GM08714 (cell line): ENCODE measurements around the gene TASOR2.
A peak's percentile ranks its signal among the peaks of the same experiment; 100 is the strongest.

Experiments
- H3K4me3 ChIP-seq: fragments of 200-500 bp; sonication (Bioruptor generic); 2 replicates; pipeline ENCODE4 v1.5.1; 2014; ENCODE audit warnings: mild to moderate bottlenecking, low read length, inconsistent platforms
- ZNF274 ChIP-seq: IDR thresholded peaks from 2 replicates; pipeline ENCODE4 v1.6.1; 2012; ENCODE audit warnings: mild to moderate bottlenecking, low read depth, low read length

The TASOR2 gene

DNA sequence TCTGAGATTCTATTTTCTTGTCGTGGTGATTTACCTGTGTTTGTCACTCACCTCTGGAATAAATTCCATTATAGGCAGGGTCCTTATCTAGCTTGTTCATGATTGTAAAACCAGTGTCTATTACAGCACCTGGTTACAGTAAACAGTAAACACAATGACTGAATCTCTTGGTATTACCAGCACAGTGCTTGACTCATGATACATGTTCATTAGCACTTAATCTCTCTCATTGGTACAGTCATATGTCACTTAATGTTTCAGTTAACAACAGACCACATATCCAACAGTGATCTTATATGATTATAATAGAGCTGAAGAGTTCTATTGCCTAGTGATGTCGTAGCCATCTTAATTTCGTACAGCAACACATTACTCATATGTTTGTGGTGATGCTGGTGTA lies 1.6 kb upstream of the TASOR2 start:
- no peak for TF ChIP-seq ZNF274
- no peak overlapping the region for H3K4me3 ChIP-seq

DNA sequence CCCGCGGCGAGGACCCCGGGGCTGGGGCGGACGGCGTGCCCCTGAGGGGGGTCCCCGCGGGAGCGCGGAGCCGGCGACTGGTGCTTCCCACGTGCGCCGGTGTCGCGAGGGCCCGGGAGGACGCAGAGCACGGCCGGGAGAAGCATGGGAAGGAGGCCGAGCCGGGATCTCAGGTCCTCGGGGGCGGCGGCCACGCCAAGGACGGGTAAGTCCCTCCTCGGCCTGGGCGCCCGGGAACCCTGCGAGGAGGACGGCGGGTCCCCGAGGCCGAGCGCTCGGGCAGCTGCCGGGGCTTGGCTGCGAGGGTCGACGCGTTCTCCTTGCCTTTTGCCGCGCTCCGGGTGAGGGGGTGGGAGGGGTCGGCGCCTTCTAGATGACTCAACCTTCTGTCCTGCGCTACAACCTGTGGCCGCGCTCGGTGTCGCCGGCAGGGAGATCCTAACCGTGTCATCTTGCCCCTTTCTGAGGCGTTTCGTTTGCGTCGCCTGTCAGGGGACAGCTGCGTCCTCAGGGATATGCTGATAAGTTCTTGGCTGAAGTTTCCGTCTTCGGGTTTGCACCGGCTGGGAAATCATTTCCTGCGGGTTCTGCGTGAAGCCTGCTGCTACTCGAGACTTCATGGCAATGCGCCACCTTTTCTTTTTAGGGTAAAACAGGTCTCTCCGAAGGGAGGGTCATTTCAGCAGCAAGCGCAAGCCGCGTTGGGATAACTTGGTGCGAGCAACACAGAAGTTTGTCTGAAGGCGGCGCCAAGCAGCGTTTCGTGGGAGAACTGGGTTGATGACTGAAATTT lies 529 bp downstream of the TASOR2 start:
- peak overlapping the region; percentile 80 for H3K4me3 ChIP-seq
- TF ChIP-seq ZNF274, result no peak

DNA sequence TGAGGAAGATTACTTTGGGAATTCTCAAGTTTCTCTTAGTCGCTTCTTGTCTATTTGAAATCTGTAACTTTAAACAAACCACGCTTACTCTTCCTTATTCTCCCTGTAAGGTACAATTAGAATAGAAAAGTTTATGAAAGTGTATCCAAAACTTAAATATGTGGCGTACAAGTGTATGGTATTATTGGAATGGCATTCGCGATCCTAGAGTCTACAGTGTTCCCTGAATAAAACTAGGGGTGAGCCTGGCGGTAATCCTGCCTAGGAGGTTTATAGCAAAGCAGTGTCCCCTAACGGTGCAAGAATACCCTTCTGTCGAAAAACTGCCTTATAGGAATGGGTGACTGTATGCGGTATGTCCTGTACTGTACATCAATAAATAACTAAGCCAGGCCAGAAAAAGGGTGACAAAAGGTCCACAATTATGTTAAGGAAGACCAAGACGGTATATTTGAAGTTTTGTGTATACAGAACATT lies 1.2 kb downstream of the TASOR2 start:
- H3K4me3 ChIP-seq, result peak overlapping the region; percentile 80
- TF ChIP-seq ZNF274, result no peak

DNA sequence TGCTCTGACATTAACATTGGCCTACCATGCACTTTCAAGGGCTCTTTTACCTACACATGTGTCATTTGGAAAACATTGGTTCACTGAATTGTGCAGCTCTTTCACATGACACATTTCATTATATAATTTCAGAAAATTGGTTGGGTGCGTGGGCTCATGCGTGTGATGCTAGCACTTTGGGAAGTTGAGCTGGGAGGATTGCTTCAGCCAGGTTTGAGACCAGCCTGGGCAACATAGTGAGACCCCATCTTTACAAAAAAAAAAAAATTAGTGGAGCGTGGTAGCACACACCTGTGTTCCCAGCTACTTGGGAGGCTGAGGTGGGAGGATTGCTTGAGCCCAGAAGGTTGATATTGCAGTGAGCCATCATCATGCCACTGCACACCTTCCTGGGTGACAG lies 3.9 kb downstream of the TASOR2 start:
- no peak for TF ChIP-seq ZNF274
- H3K4me3 ChIP-seq, result no peak overlapping the region

GRCh38 chr10:5691786-5692185 lies 7.1 kb downstream of the TASOR2 start:
- H3K4me3 ChIP-seq, result peak overlapping the region; percentile 51

GRCh38 chr10:5692461-5693358 lies 8.1 kb downstream of the TASOR2 start:
- H3K4me3 ChIP-seq, result peak overlapping the region; percentile 51
- no peak for TF ChIP-seq ZNF274

More at GRCh38 chr10:5691786-5692185, 7.1 kb downstream of the TASOR2 start:
- no peak for TF ChIP-seq ZNF274

GRCh38 chr10:5694573-5694972 lies 9.9 kb downstream of the TASOR2 start:
- TF ChIP-seq ZNF274, result no peak
- H3K4me3 ChIP-seq, result no peak overlapping the region

DNA sequence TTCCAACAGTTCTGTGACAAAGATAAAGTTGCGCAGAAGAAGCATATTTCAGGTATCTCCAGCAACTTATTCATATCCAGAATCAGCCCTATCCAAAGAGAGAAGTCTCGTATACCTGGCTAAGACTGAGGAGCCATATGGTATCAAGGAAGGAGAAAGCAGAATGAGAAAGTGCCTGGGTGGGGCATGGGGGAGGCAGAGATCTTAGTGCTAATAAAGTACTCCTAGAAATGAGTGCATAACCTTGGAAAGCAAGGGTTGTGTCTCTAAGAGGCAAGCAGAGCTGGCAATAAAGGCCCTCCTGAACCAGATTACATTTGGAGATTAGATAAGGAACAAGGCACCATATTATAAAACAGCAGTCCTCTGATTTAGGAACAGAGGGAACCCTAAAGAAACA lies 12.7 kb downstream of the TASOR2 start:
- TF ChIP-seq ZNF274, result no peak
- H3K4me3 ChIP-seq, result no peak overlapping the region

DNA sequence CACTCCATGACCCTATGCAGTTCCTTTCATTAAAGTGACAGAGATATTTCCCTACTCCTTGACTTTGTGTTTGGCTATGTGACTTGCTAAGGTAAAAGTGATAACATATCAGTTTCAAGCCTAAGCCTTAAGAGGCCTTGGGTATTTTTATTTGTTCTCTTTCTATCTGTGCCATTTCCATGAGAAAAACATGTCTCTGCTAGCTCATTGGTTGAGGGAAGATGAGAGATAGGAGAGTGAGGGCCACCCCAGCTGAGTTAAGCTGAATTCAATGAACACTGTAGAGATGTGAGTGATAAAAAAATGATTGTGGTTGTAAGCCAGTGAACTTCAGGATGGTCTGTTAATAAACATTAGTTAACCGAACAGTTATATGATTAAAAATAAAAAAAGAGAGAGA lies 13.4 kb downstream of the TASOR2 start:
- no peak for TF ChIP-seq ZNF274
- no peak overlapping the region for H3K4me3 ChIP-seq

DNA sequence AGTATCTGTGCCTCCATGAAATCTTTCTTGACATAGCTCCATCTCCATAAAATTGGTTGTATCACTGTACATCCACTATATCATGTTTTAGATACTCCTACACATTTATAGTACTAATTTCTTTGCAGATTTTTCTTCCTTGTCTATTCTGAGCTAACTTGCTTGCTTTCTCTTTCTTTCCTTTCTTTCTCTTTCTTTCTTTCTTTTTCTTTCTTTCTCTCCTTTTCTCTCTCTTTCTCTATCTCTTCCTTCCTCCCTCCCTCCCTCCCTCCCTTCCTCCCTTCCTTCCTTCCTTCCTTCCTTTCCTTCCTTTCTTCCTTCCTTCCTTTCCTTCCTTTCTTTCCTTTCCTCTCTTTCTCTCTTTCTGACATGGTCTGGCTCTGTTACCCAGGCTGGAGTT lies 23.7 kb downstream of the TASOR2 start:
- no peak for TF ChIP-seq ZNF274
- no peak overlapping the region for H3K4me3 ChIP-seq

DNA sequence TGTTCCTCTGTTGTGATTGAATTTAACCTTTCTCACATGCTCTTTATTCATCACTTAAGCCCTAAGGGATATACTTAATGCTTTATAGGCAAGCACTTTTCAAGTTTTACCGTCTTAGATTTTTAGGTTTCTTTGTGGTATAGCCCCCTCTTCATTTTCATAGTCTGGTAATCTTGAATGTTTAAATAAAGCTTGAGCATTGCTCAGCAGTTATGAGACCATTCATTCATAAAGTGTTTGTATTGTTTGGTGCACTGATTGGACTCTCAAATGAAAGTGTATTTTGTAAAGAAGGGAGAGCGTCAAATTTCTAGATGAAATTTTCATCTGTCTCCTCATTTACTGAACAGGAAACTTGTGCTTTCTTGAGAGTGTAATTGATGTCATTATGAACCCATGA lies 25.2 kb downstream of the TASOR2 start:
- no peak for TF ChIP-seq ZNF274
- no peak overlapping the region for H3K4me3 ChIP-seq

DNA sequence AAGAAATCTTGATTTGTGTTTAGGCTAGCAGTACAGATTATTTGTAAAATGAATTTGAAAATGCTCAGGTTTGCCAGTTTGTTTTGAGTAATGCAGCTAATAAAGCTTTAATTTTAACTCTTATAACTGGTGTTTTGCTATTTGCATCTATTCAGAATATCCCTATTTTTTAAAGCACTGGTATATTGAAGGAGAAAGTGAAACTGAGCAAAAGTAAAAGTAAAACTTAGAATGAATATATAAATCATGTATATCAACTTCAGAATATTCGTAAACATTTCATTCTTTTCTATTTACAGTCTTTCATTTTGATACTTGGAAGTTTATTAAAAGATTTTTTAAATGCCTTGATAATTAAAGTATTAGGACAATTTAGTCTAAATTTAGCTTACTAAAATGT lies 26.2 kb downstream of the TASOR2 start:
- TF ChIP-seq ZNF274, result no peak
- no peak overlapping the region for H3K4me3 ChIP-seq

DNA sequence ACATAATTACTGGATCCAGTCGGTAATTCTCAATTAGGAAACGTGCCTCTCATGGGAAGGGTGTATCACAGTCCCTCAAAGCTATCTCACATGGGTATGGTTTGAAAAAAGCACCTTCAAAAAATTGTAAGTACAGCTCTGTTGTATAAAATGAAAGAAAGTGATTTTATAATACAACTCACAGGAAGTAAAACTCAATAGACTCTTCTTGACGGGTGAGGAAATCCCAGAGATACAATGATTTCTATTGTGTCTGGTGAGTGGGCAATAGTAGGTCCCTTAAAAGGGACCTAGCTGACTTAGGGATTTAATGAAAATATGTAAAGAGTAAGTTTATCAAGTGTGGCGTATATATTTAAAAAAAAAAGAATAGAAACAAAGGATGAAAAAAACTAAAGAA lies 27.0 kb downstream of the TASOR2 start:
- H3K4me3 ChIP-seq, result no peak overlapping the region
- TF ChIP-seq ZNF274, result no peak

- no peak for TF ChIP-seq ZNF274
- H3K4me3 ChIP-seq, result no peak overlapping the region
These were observed 34.9 kb downstream of the TASOR2 start for GRCh38 chr10:5719546-5719945.

DNA sequence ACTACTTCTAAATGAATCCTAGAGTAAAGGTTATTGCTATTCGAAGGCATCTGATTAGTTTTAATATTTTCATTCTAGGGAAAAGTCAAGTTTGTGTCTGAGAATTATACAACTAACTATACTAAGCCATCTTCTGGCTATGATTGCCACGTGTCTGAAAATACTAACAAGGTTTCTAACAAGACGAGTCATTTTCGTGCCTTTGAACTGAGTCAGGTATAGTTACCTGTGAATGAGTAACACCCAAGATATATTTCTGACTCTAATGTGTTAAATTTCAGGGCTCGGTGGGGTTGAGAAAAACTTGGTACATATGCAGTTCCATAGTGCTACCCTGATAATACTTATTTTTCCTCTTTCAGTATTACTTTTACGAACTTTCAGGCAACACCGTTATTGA lies 35.5 kb downstream of the TASOR2 start:
- H3K4me3 ChIP-seq, result no peak overlapping the region
- TF ChIP-seq ZNF274, result no peak

DNA sequence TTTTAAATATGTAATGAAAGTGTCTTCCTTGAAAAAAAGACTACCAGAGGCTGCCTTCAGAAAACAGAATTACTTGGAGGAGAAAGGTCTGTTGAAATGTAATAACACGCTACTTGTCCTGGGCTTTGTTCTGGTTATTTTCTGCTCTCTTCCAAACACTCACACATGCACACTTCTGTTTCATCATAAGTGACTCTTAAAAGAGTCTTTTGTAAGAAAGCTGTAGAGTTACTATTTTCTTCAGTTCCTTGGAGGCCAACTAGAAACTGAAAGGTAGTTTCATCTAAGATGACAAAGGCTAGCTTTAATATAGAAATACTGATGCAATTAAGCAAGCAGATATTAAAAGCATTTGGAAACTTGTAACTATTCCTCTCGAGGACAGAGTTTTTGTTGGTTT lies 39.1 kb downstream of the TASOR2 start:
- TF ChIP-seq ZNF274, result no peak
- H3K4me3 ChIP-seq, result no peak overlapping the region
